NCI-H1694 treated with DMSO at 0.1 percent for 48 hours (cell line): Measurements from ENCODE around the gene ZNF234.
"Not testable (repeated sequence)": the region's sequence is repeated elsewhere in the genome, so short reads cannot be mapped to it uniquely, and the experiment has no call there.

ENCODE experiments used
- DNase-seq: peaks from one replicate; lab custom pipeline; 2025; lab: John Stamatoyannopoulos, UW

Gene ZNF234

DNA sequence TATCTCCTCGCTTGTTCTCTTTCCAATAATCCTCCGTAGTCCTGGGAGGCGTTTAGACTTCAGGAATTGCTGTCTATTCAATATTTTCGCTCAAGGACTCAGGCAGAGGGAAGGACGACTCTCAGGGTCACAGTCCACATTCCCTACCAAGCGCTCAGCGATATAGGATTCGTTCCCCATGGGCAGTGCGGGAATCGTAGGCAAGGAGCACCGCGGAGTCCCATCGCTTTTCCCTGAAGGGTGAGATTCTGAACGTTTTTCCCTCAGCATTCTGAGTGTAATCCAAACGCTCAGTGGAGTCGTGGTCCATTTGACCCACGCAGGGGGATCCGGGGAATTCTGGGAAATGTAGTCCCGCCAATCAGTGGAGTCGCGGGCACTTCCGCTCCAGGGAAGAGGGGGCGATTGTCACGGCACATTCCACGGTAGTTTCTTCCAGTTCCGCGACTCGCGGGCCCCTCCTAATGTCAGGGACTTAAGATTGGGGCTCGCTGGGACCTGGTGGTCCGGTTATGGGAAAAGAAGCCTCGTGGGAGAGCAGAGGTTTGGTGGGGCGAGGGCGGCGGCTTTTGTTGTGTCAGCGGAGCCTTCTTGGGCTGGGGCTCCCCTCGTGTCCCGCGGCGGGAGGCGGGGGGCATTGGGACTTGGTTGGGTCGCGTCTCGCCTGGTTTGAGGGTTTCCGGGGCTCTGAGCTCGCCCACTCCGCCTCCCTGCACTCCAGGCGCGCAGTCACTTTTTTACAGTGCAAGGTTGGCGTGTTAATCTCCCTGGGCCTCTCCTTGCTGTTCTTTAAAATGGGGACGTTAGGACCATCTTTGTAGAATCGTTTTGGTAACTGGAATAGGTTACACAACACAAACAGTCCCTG lies at the start of gene ZNF234:
Gene ZNF234, plus strand, starts transcription at position 364 of the 868 bp plus-strand sequence. CDS start 3,079 bp downstream, outside the sequence.
- DNase-seq = peak; percentile 44

DNA sequence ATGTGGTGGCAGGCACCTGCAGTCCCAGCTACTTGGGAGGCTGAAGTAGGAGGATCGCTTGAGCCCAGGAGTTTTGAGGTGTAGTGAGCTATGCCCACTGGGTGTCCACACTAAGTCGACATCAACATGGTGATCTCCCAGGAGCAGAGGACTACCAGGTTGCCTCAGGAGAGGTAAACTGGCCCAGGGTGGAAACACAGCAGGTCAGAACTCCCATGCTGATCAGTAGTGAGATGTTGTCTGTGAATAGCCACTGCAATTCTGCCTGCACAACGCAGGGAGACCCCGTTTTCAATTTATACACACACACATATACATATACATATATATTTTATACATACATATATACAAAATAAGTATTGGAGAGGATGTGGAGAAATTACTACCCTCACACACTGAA lies 49.2 kb upstream of the ZNF234 start:
- no peak for DNase-seq

DNA sequence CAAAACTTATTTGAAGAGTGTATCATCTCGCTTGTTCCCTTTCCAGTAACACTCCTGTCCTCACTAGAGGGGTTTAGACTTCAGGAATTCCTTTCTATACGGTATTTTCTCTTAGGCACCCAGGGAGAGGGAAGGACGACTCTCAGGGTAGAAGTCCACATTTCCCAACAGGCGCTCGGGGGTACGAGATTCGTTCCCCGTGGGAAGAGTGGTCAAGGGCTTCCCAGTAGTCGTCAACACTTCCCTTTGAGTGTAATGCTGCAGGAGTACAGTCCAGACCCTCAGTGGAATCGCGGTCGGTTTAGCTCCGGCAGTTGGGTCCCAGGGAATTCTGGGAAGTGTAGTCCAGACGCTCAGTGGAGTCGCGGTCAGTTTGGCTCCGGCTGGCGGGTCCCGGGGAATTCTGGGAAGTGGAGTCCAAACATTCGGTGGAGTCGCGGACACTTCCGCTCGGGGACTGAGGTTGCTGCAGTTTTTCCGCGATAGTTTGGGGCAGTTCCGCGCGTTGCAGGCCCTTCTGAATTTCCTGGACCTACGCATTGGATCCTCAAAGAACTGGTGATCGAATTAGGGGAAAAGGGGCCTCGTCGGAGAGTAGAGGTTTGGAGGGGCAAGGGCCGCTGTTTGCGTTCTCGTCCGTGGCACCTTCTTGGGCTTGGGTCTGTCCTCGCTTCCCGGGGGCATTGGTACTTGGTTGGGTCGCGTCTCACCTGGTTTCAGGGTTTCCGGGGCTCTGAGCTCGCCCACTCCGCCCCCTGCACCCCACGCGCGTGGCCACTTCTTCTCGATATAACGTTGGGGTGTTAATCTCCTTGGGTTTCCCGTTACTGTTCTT lies 47.2 kb upstream of the ZNF234 start, which contains the start of gene ZNF224:
Gene ZNF224, plus strand, starts transcription at position 431 of the 835 bp plus-strand sequence. CDS start 3,513 bp downstream, outside the sequence.
- peak; percentile 85 for DNase-seq

DNA sequence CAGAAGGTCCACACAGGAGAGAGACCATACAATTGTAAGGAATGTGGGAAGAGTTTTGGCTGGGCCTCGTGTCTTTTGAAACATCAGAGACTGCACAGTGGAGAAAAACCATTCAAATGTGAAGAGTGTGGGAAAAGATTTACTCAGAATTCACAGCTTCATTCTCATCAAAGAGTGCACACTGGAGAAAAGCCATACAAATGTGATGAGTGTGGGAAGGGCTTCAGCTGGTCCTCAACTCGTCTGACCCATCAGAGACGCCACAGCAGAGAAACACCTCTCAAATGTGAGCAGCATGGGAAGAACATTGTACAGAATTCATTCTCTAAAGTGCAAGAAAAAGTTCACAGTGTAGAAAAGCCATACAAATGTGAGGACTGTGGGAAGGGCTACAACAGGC lies 33.6 kb upstream of the ZNF234 start:
- no peak for DNase-seq

DNA sequence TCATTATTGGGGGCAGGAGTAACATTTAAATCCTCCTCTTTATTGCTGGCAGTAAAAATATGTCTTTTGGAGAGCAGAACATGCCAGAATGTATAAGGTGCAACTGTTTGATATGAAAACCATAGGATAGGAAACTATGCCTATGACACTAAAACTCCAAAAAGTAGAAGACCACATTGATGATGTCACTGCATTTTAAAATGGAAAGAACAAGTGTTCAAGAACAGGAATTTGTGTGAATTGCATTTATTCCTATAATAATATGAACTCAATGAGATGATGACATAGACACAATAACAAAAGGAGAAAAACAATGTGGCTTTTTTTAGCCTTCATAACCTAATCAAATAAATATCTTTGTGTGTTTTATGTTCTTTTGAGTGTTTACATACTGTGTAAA lies 31.9 kb upstream of the ZNF234 start:
- no peak for DNase-seq

DNA sequence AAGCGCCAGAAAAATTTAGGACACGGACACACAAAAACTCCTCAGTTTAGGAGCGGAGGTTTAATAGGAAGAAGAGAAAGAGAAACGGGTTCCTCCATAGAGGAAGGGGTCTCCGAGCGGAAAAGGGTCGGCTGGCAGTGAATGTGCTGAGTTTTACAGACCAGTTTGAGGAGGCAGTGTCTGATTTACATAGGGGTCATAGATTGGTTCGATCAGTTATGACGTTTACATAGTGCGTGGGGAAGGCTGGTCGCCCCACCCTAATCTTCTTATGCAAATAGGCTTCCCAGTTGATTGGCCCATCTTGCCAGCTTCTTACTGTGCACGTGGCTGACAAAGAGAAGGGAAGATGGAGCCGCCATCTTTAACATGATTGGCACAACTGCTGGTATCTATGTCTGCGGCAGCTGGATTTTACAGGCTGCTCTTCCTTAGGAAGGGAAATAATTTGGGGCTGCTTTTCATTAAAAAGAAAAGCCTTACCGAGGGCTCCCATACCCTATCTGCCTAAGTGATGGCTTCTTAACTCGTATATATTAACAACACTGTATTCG lies 29.4 kb upstream of the ZNF234 start:
- no peak for DNase-seq

DNA sequence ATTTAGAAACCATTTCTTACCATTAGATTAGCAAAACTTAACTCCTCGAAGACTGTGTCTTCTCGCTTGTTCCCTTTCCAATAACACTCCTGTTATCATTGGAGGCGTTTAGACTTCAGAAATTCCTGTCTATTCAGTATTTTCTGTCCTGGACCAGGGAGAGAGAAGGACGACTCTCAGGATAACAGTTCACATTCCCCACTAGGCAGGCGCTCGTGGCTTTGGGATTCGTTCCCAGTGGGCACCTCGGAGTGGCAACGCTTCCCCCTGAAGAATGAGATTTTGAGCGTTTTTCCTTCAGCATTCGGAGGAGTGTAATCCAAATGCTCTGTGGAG lies 28.6 kb upstream of the ZNF234 start:
- no peak for DNase-seq

DNA sequence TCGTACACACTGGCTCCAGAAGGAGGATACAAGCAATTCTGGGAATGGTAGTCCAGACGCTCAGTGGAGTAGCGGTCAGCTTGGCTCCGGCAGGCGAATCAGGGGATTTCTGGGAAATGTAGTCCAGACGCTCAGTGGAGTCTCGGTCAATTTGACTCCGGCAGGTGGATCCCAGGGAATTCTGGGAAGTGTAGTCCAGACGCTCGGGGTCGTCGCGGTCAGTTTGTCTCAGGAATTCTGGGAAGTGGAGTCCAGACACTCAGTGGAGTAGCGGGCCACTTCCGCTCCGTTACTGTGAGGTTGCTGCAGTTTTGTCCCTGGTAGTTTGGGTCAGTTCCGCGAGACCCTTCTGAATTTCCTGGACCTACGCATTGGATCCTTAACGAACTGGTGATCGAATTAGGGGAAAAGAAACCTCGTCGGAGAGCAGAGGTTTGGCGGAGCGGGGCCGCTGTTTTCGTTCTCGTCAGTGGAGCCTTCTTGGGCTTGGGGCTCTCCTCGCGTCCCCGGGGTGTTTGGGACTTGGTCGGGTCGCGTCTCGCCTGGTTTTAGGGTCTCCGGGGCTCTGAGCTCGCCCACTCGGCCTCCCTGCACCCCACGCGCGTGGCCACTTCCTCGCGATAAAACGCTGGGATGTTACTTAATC lies 28.1 kb upstream of the ZNF234 start, which contains the start of gene ZNF225:
Gene ZNF225, plus strand, starts transcription at position 262 of the 646 bp plus-strand sequence. CDS start 2,429 bp downstream, outside the sequence.
- peak; percentile 97 for DNase-seq

DNA sequence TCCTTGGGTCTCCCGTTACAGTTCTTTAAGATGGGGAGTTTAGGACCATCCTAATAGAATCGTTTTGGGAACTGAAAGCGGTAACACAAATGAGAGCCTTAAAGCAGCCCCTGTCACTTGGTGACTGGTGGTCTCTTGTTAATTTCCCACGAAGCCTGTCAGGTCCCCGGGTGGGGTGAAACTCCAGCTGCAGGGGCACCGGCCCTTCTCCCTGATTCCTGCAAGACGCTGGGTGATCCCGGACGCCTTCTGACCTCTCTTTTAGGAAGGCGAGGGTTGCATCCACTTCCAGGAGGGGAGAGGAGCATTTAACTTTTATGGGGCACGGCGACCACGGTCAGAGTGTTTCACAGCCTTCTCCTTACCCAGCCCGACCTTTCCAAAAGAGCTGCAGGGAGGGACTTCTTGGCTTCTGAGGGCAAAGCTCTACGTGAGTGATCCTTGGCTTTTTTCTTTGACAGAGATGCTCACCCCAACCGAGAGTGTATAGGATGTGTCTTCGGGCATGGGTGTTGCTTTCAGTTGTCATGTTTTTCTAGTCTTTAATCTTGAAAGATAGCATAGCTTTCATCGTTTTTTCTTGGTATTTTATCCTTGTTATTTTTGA lies 27.5 kb upstream of the ZNF234 start:
- no peak for DNase-seq

DNA sequence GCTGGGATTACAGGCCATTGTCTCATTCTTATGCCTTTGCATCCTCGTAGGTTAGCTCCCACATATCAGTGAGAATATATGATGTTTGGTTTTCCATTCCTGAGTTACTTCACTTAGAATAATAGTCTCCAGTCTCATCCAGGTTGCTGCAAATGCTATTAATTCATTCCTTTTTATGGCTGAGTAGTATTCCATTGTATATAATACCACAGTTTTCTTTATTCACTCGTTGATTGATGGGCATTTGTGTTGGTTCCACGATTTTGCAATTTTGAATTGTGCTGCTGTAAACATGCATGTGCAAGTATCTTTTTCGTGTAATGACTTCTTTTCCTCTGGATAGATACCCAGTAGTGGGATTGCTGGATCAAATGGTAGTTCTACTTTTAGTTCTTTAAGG lies 20.2 kb upstream of the ZNF234 start:
- not testable (repeated sequence) for DNase-seq

DNA sequence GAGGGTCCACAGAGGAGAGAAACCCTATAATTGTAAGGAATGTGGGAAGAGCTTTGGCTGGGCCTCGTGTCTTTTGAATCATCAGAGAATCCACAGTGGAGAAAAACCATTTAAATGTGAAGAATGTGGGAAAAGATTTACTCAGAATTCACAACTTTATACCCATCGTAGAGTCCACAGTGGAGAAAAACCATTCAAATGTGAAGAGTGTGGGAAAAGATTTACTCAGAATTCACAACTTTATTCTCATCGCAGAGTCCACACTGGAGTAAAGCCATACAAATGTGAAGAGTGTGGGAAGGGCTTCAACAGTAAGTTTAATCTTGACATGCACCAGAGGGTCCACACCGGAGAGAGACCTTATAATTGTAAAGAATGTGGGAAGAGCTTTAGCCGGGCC lies 9.4 kb upstream of the ZNF234 start:
- DNase-seq = no peak

DNA sequence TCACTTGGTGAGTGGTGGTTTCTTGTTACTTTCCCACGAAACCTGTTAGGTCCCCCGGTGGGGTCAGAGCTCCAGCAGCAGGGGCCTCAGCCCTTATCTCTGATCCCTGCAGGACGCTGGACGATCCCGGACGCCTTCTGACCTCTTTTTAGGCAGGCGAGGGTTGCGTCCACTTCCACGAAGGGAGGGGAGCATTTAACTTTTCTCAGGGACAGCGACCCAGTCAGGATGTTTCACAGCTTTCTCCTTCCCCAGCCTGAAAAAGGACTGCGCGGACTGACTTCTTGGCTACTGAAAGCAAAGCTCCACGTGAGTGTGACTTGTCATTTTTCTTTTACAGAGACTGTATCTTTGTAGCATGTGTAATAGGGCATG lies 692 bp downstream of the ZNF234 start:
- DNase-seq = no peak

DNA sequence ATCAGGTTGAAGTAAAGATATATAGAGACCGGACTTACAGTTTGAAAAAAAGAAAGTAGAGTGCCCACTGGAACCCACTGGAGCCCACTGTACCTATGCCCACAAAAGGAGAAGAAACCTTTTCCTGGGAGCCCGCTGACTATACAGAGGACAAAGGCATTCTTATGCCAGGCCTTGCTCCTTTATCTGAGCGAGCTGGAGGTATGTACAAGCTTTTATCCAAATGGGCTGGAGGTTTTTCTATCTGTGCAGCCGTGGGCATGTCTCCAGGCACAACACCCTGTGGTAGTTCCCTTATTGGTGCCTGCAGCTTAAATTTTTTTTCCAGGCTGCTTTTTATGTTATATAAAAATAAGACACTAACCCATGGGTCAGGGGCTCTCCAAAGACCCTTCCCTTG lies 8.4 kb downstream of the ZNF234 start:
- DNase-seq = no peak

DNA sequence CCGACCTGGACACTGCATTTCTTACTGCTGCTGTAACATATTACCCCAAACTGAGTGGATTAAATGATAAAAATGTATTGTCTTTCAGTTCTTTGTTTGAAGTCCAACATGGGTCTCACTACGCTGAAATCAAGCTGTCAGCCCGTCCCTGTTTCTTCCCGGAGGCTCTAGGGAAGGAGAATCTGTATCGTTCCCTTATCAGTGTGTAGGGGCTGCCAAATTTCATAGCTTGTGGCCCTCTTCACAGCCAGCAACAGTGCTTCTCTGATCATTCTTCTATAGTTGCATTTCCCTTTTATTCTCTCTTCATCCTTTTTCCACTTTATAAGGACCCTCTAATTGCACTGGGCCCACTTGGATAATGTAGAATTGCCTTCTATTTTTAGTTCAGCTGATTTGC lies 10.1 kb downstream of the ZNF234 start:
- no peak for DNase-seq

DNA sequence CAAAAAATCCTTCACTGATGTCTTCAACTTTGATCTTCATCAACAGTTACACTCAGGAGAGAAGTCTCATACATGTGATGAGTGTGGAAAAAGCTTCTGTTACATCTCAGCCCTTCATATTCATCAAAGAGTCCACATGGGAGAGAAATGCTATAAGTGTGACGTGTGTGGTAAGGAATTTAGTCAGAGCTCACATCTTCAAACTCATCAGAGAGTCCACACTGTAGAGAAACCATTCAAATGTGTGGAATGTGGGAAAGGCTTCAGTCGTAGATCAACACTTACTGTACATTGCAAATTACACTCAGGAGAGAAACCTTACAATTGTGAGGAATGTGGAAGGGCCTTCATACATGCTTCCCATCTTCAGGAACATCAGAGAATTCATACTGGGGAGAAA lies 15.1 kb downstream of the ZNF234 start:
- DNase-seq = no peak

DNA sequence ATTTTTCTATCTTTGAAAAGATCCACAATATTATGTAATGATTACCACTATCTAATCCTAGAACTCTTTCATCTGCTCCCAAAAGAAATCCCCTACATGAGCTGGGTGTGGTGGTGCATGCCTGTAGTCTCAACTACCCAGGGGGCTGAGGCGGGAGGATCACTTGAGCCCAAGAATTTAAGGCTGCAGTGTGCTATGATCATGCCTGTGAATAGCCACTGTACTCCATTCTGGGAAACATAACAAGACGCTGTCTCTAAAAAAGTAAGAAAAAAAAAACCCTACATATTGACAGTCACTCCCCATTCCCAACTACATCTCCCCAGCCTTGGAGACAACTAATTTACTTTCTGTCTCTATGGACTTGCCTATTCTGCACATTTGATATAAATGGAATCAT lies 22.4 kb downstream of the ZNF234 start:
- DNase-seq = no peak

DNA sequence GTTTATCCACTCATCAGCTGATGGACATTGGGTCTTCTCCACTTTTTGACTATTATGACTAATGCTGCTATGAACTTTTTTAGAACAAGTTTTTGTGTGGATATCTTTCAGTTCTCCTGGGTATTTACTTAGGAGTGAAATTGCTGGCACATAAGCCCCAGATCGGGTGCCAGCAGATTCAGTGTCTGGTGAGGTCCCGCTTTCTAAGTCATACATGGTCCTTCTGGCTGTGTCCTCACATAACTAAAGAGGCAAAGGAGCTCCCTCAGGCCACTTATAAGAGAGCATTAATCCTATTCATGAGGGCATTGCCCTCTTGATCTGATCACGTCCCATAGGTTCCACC lies 22.9 kb downstream of the ZNF234 start:
- no peak for DNase-seq

DNA sequence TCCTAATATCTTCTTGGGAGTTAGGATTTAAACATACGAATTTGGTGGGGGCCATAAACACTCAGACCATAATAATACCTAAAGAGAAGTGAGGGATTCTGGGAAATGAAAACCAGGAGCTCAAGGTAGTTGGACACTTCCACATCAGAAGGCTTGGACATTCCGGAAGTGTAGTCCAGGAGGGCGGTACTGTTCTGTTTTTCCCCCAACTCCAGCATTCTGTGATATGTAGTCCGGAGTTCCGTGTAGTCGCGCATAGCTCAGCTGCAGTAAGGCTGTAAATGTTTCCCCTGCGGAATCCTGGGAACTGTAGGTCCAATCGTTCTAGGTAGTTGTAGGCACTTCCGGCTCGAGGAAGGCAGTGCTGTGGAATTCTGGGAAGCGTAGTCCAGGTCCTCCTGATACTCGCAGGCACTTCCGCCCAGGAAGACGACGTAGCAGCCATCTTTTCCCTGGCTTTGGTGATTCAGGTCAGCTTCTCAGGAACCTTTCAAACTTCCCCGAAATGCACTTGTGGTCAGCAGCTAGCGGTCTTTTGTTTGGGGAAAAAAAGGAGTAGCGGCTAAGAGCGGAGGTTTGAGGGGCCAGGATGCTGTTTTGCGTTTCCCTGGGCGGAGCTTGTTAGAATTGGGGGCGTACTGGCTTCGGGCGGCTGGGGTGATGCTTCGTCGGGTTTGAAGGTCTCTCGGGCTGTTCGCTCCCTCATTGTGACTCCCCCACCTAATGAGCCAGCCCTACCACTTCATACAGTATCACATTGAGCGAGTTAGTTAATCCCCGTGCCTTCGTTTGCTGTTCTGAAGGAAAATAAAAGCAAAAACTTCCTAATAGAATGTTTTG lies 23.5 kb downstream of the ZNF234 start, which contains the start of gene ZNF226:
Gene ZNF226, plus strand, starts transcription at position 428 of the 840 bp plus-strand sequence. CDS start 4,981 bp downstream, outside the sequence.
- peak; percentile 98 for DNase-seq

DNA sequence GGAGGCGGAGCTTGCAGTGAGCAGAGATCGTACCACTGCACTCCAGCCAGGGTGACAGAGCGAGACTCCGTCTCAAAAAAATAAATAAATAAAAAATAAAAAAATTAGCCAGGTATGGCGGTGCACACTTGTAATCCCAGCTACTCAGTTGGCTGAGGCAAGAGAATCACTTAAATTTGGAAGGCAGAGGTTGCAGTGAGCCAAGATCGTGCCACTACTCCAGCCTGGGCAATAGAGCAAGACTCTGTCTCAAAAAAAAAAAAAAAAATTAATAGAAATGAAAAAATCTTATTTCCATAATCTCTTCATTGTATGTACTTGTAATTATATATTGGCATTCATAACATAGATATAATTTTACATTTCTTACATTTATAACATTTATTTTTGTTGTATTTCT lies 29.3 kb downstream of the ZNF234 start:
- not testable (repeated sequence) for DNase-seq

DNA sequence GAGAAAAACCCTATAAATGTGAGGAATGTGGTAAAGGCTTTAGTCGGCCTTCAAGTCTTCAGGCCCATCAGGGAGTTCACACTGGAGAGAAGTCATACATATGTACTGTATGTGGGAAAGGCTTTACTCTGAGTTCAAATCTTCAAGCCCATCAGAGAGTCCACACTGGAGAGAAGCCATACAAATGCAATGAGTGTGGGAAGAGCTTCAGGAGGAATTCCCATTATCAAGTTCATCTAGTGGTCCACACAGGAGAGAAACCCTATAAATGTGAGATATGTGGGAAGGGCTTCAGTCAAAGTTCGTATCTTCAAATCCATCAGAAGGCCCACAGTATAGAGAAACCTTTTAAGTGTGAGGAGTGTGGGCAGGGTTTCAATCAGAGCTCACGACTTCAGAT lies 35.2 kb downstream of the ZNF234 start:
- no peak for DNase-seq

DNA sequence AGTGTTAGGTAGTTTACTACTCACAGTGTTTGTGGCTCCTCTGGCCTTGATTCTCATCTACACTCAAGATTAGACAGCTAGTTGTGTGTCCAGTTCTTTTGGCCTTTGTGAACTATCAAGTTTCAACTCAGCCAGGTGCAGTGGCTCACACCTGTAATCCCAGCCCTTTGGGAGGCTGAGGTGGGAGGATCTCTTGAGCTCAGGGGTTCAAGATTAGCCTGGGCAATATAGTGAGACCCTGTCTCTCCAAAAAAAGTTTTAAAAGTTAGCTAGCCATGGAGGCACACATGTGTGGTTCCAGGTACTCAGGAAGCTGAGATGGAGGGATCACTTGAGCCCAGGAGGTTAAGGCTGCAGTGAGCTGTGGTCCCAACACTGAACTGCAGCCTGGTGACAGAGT lies 39.6 kb downstream of the ZNF234 start:
- no peak for DNase-seq
